GM18505 (cell line): ENCODE results near the gene COL27A1.

ENCODE experiments used
- ATAC-seq: cut with Tn5 transposase; IDR thresholded peaks from one replicate; pipeline ENCODE4 v1.9.1; 2021; ENCODE audit not compliant: unreplicated experiment
- POLR2A ChIP-seq: IDR thresholded peaks from 4 replicates; pipeline ENCODE4 v1.6.1; 2011; ENCODE audit warnings: borderline replicate concordance; ENCODE audit not compliant: insufficient read depth, insufficient read length; ENCODE audit errors: extremely low read depth

COL27A1 gene

GRCh38 chr9:114278881-114279570 lies 123.7 kb downstream of the COL27A1 start:
- ATAC-seq, result no peak
- no peak for TF ChIP-seq POLR2A

GRCh38 chr9:114279693-114280092 lies 124.4 kb downstream of the COL27A1 start:
- no peak for TF ChIP-seq POLR2A
- no peak for ATAC-seq

GRCh38 chr9:114280636-114281472 lies 125.5 kb downstream of the COL27A1 start:
- TF ChIP-seq POLR2A, result no peak
- no peak for ATAC-seq

GRCh38 chr9:114281473-114282103 lies 126.3 kb downstream of the COL27A1 start:
- TF ChIP-seq POLR2A, result no peak
- no peak for ATAC-seq

GRCh38 chr9:114282104-114282485 lies 126.8 kb downstream of the COL27A1 start:
- no peak for ATAC-seq
- no peak for TF ChIP-seq POLR2A

GRCh38 chr9:114282507-114282906 lies 127.2 kb downstream of the COL27A1 start:
- no peak for ATAC-seq

GRCh38 chr9:114282926-114283325 lies 127.6 kb downstream of the COL27A1 start:
- no peak for ATAC-seq

More at GRCh38 chr9:114282507-114282906, 127.2 kb downstream of the COL27A1 start:
- no peak for TF ChIP-seq POLR2A

GRCh38 chr9:114283551-114284111 lies 128.3 kb downstream of the COL27A1 start:
- TF ChIP-seq POLR2A, result no peak
- no peak for ATAC-seq

More at GRCh38 chr9:114282926-114283325, 127.6 kb downstream of the COL27A1 start:
- TF ChIP-seq POLR2A, result no peak

- TF ChIP-seq POLR2A, result no peak
- ATAC-seq, result no peak
Measured at GRCh38 chr9:114284316-114285060, 129.2 kb downstream of the COL27A1 start.

- no peak for ATAC-seq
Measured at GRCh38 chr9:114285166-114285867, 130.0 kb downstream of the COL27A1 start.

GRCh38 chr9:114286146-114286679 lies 130.9 kb downstream of the COL27A1 start:
- no peak for TF ChIP-seq POLR2A
- ATAC-seq, result no peak

More at GRCh38 chr9:114285166-114285867, 130.0 kb downstream of the COL27A1 start:
- TF ChIP-seq POLR2A, result no peak
